HEK293 (cell line): Measurements from ENCODE around the gene SPNS2.

ENCODE experiments used
- CTCF ChIA-PET: fragments of 350-600 bp; formaldehyde crosslinking; extraction: SDS; loops from one replicate; lab custom pipeline; 2021; ENCODE audit warnings: antibody characterized with exemption; lab: Yijun Ruan, JAX
- POLR2A ChIA-PET: fragments of 300-600 bp; formaldehyde crosslinking; extraction: SDS; loops from one replicate; lab custom pipeline; 2020; ENCODE audit warnings: antibody characterized with exemption, inconsistent platforms; lab: Yijun Ruan, JAX
- H3K27ac ChIP-seq: fragments of 200-500 bp; sonication (Bioruptor generic); 2 replicates; pipeline ENCODE4 v1.5.1; 2014; ENCODE audit warnings: low read depth, low read length, control low read depth, inconsistent platforms; ENCODE audit errors: extremely low read depth
- H3K36me3 ChIP-seq, 2 experiments: fragments of 200-500 bp in 1 of 2; sonication (Bioruptor generic) in 1 of 2; 1 replicate in 1 of 2; 2 replicates in 1 of 2; pipeline ENCODE4 v1.5.1; 2014 to 2017; ENCODE audit warnings: inconsistent platforms in 2 of 2, low read length in 2 of 2; ENCODE audit not compliant: control insufficient read depth in 2 of 2, insufficient read depth in 1 of 2
- H3K4me1 ChIP-seq: fragments of 200-500 bp; sonication (Bioruptor generic); 2 replicates; pipeline ENCODE4 v1.5.1; 2014; ENCODE audit warnings: mild to moderate bottlenecking, low read length, inconsistent platforms; ENCODE audit not compliant: control insufficient read depth, insufficient read depth
- H3K4me3 ChIP-seq: 2 replicates; pipeline ENCODE4 v1.5.1; 2011; ENCODE audit warnings: low read depth, mild to moderate bottlenecking, control low read depth, low read length, moderate library complexity
- H3K9me3 ChIP-seq: fragments of 200-500 bp; sonication (Bioruptor generic); 2 replicates; pipeline ENCODE4 v1.5.1; 2014; ENCODE audit warnings: low read depth, low read length, inconsistent platforms; ENCODE audit not compliant: control insufficient read depth, insufficient read depth
- GFI1B ChIP-seq: fragments of 450-650 bp; formaldehyde crosslinking; IDR thresholded peaks from 2 replicates; pipeline ENCODE4 v1.5.1; 2016; ENCODE audit warnings: missing biosample characterization, missing genetic modification characterization
- GLIS2 ChIP-seq: fragments of 450-650 bp; formaldehyde crosslinking; IDR thresholded peaks from 2 replicates; pipeline ENCODE4 v1.5.1; 2016; ENCODE audit warnings: missing biosample characterization, missing genetic modification characterization
- HOXD13 ChIP-seq: sonication (generic); formaldehyde crosslinking; IDR thresholded peaks from 2 replicates; pipeline ENCODE4 v1.8.0; 2022; ENCODE audit warnings: missing genetic modification reagents, borderline replicate concordance
- KLF7 ChIP-seq: fragments of 450-650 bp; formaldehyde crosslinking; IDR thresholded peaks from 2 replicates; pipeline ENCODE4 v1.5.1; 2016; ENCODE audit warnings: missing biosample characterization, missing genetic modification characterization, borderline replicate concordance
- OVOL3 ChIP-seq: fragments of 450-650 bp; formaldehyde crosslinking; IDR thresholded peaks from 2 replicates; pipeline ENCODE4 v1.5.1; 2016; ENCODE audit warnings: missing biosample characterization, missing genetic modification characterization
- WT1 ChIP-seq: fragments of 450-650 bp; formaldehyde crosslinking; IDR thresholded peaks from 2 replicates; pipeline ENCODE4 v1.5.1; 2016; ENCODE audit warnings: missing biosample characterization, missing genetic modification characterization
- ZNF140 ChIP-seq: fragments of 450-650 bp; formaldehyde crosslinking; IDR thresholded peaks from 2 replicates; pipeline ENCODE4 v1.5.1; 2016; ENCODE audit warnings: missing biosample characterization, missing genetic modification characterization
- ZNF184 ChIP-seq: fragments of 450-650 bp; IDR thresholded peaks from 2 replicates; pipeline ENCODE4 v1.5.1; 2018; ENCODE audit warnings: missing biosample characterization, mild to moderate bottlenecking, missing genetic modification characterization
- ZNF2 ChIP-seq: fragments of 450-650 bp; formaldehyde crosslinking; IDR thresholded peaks from 2 replicates; pipeline ENCODE4 v1.5.1; 2016; ENCODE audit warnings: missing biosample characterization, missing genetic modification characterization
- ZNF266 ChIP-seq: fragments of 450-650 bp; formaldehyde crosslinking; IDR thresholded peaks from 2 replicates; pipeline ENCODE4 v1.5.1; 2016; ENCODE audit warnings: missing biosample characterization, missing genetic modification characterization, low read depth
- ZNF391 ChIP-seq: fragments of 450-650 bp; formaldehyde crosslinking; IDR thresholded peaks from 2 replicates; pipeline ENCODE4 v1.5.1; 2016; ENCODE audit warnings: low read depth, missing biosample characterization, missing genetic modification characterization, borderline replicate concordance
- ZNF548 ChIP-seq: fragments of 450-650 bp; formaldehyde crosslinking; IDR thresholded peaks from 2 replicates; pipeline ENCODE4 v1.5.1; 2016; ENCODE audit warnings: missing biosample characterization, missing genetic modification characterization
- ZNF600 ChIP-seq: fragments of 450-650 bp; formaldehyde crosslinking; IDR thresholded peaks from 2 replicates; pipeline ENCODE4 v1.5.1; 2016; ENCODE audit warnings: missing biosample characterization, missing genetic modification characterization
- ZNF660 ChIP-seq: fragments of 450-650 bp; IDR thresholded peaks from 2 replicates; pipeline ENCODE4 v1.5.1; 2018; ENCODE audit warnings: missing biosample characterization, mild to moderate bottlenecking, missing genetic modification characterization
- TF ChIP-seq, protein P1 (sequence below): fragments of 450-650 bp; formaldehyde crosslinking; IDR thresholded peaks from 2 replicates; pipeline ENCODE4 v1.5.1; 2016; ENCODE audit warnings: missing biosample characterization, missing genetic modification characterization, borderline replicate concordance
- TF ChIP-seq, protein P2 (sequence below): fragments of 450-650 bp; formaldehyde crosslinking; IDR thresholded peaks from 2 replicates; pipeline ENCODE4 v1.5.1; 2016; ENCODE audit warnings: missing biosample characterization, missing genetic modification characterization, borderline replicate concordance
- TF ChIP-seq, protein P3 (sequence below): fragments of 450-650 bp; formaldehyde crosslinking; IDR thresholded peaks from 2 replicates; pipeline ENCODE4 v1.5.1; 2016; ENCODE audit warnings: missing biosample characterization, missing genetic modification characterization
- TF ChIP-seq, protein P4 (sequence below): fragments of 450-650 bp; formaldehyde crosslinking; IDR thresholded peaks from 2 replicates; pipeline ENCODE4 v1.5.1; 2016; ENCODE audit warnings: missing biosample characterization, missing genetic modification characterization

Gene SPNS2

DNA sequence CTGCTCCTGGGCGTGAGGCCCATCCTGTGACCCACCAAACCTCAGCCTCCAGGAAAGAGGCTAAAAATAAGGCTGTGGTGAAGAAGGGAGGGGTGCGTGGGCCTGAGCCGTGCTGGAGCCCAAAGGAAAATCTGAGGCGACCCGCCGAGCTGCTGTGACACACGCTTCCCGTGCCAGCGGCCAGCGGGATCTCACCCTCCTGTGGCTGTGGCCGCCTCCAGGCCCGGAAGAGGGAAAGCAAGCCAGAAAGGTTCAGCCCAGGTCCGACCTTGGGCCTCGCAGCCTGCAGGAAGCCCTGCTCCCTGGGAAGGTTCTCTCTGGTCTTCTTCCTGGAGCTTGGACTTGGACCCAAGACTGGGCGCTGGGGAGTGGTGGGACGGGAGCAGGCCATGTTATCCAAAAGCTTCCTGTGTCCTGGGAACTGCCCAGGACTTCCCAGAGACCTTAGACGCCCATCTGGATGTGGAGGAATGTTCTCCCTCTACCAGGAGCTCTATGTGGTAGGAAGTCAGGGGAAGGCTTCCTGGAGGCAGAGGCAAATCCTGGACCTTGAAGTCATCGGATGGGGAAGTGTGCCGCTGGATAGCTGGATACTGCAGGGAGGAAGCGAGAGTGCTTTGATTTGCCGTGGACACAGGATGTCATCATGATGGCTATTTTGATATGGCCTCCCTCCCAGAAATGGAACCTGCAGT lies 11.4 kb downstream of the SPNS2 start:
- TF ChIP-seq ZNF140 (tag by site-specific recombination) (no peak), ZNF266 (tag by site-specific recombination) (no peak), ZNF391 (tag by site-specific recombination) (no peak), ZNF2 (tag by site-specific recombination) (no peak), GFI1B (tag by site-specific recombination) (no peak), WT1 (tag by site-specific recombination) (no peak), KLF7 (no peak)
- TF ChIP-seq, protein P1, sequence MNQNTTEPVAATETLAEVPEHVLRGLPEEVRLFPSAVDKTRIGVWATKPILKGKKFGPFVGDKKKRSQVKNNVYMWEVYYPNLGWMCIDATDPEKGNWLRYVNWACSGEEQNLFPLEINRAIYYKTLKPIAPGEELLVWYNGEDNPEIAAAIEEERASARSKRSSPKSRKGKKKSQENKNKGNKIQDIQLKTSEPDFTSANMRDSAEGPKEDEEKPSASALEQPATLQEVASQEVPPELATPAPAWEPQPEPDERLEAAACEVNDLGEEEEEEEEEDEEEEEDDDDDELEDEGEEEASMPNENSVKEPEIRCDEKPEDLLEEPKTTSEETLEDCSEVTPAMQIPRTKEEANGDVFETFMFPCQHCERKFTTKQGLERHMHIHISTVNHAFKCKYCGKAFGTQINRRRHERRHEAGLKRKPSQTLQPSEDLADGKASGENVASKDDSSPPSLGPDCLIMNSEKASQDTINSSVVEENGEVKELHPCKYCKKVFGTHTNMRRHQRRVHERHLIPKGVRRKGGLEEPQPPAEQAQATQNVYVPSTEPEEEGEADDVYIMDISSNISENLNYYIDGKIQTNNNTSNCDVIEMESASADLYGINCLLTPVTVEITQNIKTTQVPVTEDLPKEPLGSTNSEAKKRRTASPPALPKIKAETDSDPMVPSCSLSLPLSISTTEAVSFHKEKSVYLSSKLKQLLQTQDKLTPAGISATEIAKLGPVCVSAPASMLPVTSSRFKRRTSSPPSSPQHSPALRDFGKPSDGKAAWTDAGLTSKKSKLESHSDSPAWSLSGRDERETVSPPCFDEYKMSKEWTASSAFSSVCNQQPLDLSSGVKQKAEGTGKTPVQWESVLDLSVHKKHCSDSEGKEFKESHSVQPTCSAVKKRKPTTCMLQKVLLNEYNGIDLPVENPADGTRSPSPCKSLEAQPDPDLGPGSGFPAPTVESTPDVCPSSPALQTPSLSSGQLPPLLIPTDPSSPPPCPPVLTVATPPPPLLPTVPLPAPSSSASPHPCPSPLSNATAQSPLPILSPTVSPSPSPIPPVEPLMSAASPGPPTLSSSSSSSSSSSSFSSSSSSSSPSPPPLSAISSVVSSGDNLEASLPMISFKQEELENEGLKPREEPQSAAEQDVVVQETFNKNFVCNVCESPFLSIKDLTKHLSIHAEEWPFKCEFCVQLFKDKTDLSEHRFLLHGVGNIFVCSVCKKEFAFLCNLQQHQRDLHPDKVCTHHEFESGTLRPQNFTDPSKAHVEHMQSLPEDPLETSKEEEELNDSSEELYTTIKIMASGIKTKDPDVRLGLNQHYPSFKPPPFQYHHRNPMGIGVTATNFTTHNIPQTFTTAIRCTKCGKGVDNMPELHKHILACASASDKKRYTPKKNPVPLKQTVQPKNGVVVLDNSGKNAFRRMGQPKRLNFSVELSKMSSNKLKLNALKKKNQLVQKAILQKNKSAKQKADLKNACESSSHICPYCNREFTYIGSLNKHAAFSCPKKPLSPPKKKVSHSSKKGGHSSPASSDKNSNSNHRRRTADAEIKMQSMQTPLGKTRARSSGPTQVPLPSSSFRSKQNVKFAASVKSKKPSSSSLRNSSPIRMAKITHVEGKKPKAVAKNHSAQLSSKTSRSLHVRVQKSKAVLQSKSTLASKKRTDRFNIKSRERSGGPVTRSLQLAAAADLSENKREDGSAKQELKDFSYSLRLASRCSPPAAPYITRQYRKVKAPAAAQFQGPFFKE (tag by site-specific recombination), result no peak
- H3K27ac ChIP-seq, result no peak overlapping the region
- ChIA-PET POLR2A (no interaction called here), CTCF (interaction anchor here (0.8 to 1.6 kb wide), 2 partner anchors 89 to 91 kb away, joined by 3 to 5 read pairs; no protein-coding TSS in a partner anchor)
- no peaks in the 10 kb centered on the region for H3K9me3 ChIP-seq
- H3K4me3 ChIP-seq, result no peak overlapping the region
- peaks cover 2% of the 10 kb centered on the region; the same call in 1 of the 2 replicates for H3K4me1 ChIP-seq
- no peaks in the 10 kb centered on the region for H3K36me3 ChIP-seq

DNA sequence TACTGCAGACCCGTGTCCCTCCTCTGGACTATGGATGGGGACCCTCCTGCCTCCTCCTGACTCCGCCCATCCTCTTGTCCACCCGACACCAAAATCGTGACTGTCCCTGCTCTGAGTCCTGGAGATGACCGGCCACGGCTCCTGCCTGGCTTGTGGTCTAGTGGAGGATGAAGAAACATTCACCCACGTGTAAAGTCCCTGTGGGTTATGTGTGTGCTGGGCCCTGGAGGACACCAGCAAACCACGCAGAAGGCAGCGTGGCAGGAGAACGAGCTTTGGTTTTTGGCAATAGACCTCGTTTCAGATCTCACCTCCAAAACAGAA lies 11.9 kb downstream of the SPNS2 start:
- ChIA-PET CTCF (interaction anchor here (1.6 kb wide), 1 partner anchor 90 kb away, joined by 5 read pairs; no protein-coding TSS in a partner anchor), POLR2A (no interaction called here)
- Histone ChIP-seq H3K4me3 (no peak overlapping the region), H3K27ac (no peak overlapping the region), H3K4me1 (peaks cover 2% of the 10 kb centered on the region; the same call in 1 of the 2 replicates), H3K36me3 (no peaks in the 10 kb centered on the region), H3K9me3 (no peaks in the 10 kb centered on the region)
- TF ChIP-seq GLIS2 (tag by site-specific recombination), result no peak
- no peak for TF ChIP-seq ZNF660
- TF ChIP-seq HOXD13, result no peak
- no peak for TF ChIP-seq ZNF184
- TF ChIP-seq OVOL3 (tag by site-specific recombination), result no peak
- TF ChIP-seq, protein P2, sequence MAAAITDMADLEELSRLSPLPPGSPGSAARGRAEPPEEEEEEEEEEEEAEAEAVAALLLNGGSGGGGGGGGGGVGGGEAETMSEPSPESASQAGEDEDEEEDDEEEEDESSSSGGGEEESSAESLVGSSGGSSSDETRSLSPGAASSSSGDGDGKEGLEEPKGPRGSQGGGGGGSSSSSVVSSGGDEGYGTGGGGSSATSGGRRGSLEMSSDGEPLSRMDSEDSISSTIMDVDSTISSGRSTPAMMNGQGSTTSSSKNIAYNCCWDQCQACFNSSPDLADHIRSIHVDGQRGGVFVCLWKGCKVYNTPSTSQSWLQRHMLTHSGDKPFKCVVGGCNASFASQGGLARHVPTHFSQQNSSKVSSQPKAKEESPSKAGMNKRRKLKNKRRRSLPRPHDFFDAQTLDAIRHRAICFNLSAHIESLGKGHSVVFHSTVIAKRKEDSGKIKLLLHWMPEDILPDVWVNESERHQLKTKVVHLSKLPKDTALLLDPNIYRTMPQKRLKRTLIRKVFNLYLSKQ, result no peak
- TF ChIP-seq, protein P3, sequence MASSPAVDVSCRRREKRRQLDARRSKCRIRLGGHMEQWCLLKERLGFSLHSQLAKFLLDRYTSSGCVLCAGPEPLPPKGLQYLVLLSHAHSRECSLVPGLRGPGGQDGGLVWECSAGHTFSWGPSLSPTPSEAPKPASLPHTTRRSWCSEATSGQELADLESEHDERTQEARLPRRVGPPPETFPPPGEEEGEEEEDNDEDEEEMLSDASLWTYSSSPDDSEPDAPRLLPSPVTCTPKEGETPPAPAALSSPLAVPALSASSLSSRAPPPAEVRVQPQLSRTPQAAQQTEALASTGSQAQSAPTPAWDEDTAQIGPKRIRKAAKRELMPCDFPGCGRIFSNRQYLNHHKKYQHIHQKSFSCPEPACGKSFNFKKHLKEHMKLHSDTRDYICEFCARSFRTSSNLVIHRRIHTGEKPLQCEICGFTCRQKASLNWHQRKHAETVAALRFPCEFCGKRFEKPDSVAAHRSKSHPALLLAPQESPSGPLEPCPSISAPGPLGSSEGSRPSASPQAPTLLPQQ, result no peak
- TF ChIP-seq, protein P4, sequence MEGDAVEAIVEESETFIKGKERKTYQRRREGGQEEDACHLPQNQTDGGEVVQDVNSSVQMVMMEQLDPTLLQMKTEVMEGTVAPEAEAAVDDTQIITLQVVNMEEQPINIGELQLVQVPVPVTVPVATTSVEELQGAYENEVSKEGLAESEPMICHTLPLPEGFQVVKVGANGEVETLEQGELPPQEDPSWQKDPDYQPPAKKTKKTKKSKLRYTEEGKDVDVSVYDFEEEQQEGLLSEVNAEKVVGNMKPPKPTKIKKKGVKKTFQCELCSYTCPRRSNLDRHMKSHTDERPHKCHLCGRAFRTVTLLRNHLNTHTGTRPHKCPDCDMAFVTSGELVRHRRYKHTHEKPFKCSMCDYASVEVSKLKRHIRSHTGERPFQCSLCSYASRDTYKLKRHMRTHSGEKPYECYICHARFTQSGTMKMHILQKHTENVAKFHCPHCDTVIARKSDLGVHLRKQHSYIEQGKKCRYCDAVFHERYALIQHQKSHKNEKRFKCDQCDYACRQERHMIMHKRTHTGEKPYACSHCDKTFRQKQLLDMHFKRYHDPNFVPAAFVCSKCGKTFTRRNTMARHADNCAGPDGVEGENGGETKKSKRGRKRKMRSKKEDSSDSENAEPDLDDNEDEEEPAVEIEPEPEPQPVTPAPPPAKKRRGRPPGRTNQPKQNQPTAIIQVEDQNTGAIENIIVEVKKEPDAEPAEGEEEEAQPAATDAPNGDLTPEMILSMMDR (tag by site-specific recombination), result no peak
- no peak for TF ChIP-seq ZNF548
- no peak for TF ChIP-seq ZNF600
